Activated T-cell treated with anti-CD3 and anti-CD28 coated beads for 4 hours (primary cell): ENCODE results near the gene ZFP92.

Experiments
- DNase-seq: peaks from one replicate; pipeline ENCODE4 v3.0.0-alpha.2; 2020

Gene ZFP92

DNA sequence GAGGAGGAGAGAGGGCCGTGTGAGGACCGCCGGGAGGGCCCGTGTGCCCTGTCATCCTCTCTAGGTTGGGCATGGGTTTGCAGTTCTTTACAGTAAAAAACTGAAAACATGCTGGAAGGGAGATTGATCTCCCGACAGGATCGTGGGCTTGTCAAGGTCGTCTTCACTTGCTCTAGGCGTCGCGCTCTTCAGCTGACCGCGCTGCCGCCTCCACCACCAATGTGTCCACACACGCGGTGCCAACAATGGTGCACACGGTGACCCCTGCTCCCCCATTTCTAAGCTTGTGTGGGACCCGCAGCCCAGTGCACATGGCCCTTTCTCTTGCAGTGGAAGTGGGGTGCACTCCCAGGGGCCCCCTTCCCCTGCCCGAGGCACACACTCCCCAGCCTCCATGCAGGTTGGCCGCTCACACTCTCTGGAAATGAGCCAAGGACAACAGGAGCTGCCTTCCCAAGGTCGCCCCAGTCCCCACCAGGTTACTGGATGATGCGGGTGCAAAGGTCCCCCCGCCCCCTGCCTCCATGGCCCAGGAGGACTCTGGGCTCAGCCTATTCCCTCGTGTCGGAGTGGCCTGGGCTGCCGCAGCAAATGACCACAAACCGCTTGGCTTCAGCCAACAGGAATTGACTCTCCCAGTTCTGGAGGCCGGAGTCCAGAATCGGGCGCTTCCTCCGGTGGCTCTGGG is 1.7 kb upstream of the ZFP92 start:
- DNase-seq, result no peak

GRCh38 chrX:153410373-153410772 is 899 bp upstream of the ZFP92 start:
- no peak for DNase-seq

GRCh38 chrX:153410888-153411254 is 401 bp upstream of the ZFP92 start:
- no peak for DNase-seq

DNA sequence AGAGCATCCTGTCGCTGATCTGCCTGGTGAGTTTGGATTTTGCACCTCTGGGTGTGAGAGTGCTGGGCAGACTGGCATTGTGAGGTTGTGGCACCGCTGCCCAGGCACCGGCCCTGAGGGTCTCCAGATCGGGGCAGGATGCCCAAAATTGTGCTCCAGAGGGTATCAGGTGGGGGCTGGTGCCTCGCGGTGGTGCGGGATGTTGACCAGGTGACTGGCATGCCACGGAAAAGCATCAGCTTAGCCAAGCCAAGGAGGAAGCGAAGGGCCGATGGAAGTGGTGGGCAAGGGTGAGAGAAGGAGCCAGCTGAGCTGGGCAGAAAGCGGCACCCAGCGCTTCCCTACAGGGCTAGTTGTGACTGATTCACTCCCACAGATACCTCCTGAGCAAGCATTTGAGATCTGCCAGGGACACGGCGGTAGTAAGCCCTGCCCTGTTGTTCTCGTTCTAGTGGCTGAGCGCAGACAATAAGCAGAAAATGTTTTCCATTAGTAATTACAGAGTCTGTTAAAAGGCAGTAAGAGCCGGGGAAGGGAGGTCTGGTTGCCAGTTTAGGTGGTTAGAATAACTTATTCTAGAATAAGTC is 809 bp downstream of the ZFP92 start:
- no peak for DNase-seq

DNA sequence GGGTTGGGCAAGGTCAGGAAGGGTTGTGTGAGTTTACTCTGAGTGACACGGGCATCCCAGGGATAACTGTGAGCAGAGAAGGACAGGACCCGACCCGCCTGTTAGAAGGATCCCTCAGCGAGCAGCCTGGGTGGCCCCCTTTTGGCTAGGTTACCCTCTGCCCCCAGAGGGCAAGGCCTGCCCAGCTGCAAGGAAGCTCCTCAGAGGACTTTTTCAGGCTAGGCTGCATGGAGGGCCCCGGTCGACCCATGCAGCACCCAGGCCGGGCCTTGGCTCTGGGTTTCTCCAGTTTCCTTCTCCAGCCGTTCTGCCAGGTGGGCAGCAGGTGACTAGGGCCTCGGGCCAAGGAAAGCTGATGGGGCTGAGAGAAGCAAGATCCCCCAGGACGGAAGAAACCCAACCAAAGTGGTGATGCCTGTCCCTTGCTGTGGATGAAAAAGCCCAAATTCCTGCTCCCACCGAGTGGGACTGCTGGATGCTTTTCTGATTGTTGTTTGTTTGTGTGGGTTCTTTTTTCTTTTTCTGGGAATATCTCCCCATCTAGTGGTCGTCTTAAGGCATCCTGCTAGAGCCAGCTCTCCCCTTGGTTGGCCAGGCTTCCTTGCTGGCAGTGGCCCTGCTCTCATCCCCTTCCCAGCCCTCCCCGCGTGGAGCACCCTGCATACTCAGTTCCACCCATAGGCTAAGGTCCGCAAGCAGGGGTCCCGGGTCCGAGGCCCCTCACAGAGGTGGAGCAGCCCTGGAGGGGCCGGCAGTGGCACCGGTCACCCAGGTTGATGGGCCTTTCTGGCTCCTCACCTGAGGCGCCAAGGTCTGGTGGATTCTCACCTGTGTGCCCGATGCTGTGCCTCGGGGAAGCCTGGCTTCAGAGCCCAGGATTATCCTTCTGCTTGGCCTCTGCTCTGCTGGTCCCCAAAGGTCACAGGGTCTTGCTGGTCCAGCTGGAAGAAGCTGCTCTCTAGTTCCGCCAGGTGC is 1.8 kb downstream of the ZFP92 start:
- DNase-seq, result no peak

- no peak for DNase-seq
Observed at GRCh38 chrX:153413731-153414130, 2.5 kb downstream of the ZFP92 start.

DNA sequence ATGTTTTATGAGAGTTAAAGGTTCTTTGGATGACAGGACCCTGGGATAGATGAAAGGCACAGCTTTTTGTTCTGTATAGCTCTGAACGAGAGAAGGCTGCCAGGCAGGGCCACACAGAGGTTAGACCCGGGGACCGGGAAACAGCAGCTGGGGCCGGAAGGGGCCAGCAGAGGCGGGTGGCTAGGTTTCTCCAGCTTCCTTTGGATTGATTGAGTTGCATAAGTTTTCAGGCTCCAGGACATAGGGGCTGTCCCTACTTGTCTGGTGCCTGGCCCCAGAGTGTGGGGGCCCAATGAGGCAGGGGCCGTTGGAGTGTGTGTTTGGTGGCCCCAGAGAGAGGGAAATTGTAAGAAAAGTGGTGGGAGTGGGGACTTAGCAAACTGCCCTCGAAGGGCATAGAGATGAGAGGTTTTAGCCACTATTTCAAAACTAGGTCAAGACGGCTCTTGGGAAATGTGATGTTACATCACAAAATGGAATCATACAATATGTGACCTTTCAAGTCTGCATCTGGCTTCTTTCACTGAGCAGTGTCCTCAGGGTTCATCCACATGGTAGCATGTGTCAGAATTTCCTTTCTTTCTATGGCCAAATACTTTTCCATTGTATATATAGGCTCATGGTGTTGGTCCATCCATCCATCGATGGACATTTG is 3.7 kb downstream of the ZFP92 start:
- no peak for DNase-seq

GRCh38 chrX:153416781-153417450 is 5.6 kb downstream of the ZFP92 start:
- no peak for DNase-seq

- DNase-seq, result no peak
Observed at GRCh38 chrX:153417637-153418036, 6.4 kb downstream of the ZFP92 start.

DNA sequence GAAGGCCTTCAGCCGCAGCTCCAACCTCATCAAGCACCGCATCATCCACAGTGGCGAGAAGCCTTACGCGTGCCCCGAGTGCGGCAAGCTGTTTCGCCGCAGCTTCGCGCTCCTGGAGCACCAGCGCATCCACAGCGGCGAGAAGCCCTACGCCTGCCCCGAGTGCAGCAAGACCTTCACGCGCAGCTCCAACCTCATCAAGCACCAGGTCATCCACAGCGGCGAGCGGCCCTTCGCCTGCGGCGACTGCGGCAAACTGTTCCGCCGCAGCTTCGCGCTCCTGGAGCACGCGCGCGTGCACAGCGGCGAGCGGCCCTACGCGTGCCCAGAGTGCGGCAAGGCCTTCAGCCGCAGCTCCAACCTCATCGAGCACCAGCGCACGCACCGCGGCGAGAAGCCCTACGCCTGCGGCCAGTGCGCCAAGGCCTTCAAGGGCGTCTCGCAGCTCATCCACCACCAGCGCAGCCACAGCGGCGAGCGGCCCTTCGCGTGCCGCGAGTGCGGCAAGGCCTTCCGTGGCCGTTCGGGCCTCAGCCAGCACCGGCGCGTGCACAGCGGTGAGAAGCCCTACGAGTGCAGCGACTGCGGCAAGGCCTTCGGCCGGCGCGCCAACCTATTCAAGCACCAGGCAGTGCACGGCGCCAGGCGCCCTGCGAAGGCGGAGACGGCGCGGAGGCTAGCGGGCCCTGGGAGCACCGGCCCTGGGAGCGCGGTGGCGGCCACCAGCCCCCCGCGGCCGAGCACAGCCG is 9.8 kb downstream of the ZFP92 start:
- DNase-seq, result no peak

GRCh38 chrX:153421856-153422255 is 10.6 kb downstream of the ZFP92 start:
- DNase-seq, result no peak

DNA sequence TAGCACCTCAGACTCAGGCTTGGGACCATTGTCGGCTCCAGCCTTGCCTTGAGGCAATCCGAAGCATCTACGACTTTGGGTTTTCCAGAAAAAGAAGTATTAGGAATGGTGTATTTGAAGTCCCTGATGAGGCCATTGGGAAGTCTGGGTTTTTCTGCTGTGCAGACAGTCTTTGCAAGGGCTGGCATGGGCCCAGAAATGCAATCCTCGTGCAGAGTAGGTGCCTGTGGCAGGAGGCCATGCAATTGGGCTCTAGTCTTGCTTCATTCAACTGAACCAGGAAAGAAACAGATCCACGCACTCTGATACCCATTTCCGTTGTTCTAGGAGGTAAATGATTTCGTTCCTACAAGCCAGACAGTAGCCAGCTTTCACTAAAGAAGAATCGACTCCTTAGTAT is 12.4 kb downstream of the ZFP92 start:
- no peak for DNase-seq

- DNase-seq, result no peak
Observed at GRCh38 chrX:153426204-153426603, 14.9 kb downstream of the ZFP92 start.

GRCh38 chrX:153430796-153431195 is 19.5 kb downstream of the ZFP92 start:
- no peak for DNase-seq

GRCh38 chrX:153433161-153433680 is 21.9 kb downstream of the ZFP92 start:
- no peak for DNase-seq

- DNase-seq, result no peak
Observed at GRCh38 chrX:153433781-153434285, 22.6 kb downstream of the ZFP92 start.

- no peak for DNase-seq
Observed at GRCh38 chrX:153434801-153435200, 23.5 kb downstream of the ZFP92 start.

- no peak for DNase-seq
Observed at GRCh38 chrX:153435845-153436244, 24.6 kb downstream of the ZFP92 start.

DNA sequence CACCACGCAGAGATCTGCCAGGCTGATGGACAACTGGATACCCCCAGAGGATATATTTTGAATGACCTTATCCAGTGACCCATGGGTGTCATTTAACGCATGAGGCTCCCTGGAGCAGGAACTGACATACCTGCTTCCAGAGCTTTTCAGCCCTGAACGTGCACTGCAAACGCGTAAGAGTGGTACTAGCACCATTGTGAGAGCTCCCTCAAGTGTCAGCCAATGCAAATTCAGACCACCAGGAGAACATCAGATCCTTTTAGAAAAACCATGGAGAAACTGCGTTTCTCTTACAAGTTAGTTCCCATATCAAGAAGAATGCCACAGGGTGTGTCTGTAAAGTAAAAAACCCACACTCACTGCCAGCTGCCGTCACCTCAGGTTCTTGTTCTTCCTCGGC is 27.3 kb downstream of the ZFP92 start:
- no peak for DNase-seq

DNA sequence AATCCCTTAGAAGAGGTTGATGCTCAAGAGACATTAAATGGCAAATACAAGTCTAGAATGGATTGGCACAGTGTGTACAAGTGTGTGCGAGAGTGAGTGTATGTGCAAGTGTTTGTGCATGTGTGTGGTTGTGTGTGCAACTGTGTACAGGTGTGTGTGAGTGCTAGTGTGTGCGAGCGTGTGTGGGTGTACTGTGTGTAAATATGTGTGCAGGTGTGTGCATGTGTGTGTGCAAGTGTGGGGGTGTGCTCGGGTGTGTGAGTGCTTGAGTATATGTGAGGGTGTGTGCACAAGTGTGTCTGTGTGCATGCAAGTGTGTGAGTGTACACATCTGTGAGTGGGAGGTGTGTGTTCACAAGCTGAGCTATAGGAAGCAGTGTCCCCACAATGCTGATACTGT is 28.7 kb downstream of the ZFP92 start:
- DNase-seq, result no peak

DNA sequence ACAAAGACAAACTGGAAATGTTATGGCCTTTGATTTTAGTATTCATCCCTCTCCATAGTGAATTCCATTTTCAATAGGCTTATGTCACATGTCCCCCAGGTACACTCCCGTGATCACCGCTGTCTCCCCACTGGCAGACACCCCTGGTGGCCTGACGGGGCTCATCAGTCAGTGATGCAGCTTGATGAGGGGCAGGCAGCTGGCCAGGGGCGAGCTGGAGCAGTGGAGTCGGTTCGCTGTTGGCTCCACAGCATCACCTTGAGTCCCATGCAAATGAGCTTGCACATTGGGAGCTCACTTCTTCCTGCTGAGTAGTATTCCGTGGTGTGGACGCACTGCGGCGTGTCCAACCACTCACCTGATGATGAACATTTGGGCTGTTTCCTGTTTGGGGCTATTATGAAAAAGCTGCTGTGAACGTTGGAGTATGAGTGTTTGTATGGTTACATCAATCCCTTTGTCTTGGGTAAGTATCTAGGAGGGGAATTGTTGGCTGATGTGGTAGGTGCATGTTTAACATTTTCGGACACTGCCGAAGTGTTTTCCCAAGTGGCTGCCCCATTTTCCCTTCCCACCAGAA is 29.4 kb downstream of the ZFP92 start:
- no peak for DNase-seq
